Glutamatergic neuron (in vitro differentiated cells): ENCODE measurements around the gene PDPN. TPM values are rescaled to one million over a fixed set of nuclear protein-coding genes. Genes with fewer than 3 reads are reported as not detected.

Source experiments
- DNase-seq: peaks from one replicate; pipeline ENCODE4 v3.0.0; 2022
- H3K27ac Mint-ChIP-seq: one replicate; pipeline ENCODE4 v1.8.0; 2020; ENCODE audit warnings: mild to moderate bottlenecking, mixed read lengths, inconsistent platforms; ENCODE audit not compliant: unreplicated experiment
- H3K27me3 Mint-ChIP-seq: one replicate; pipeline ENCODE4 v1.8.0; 2020; ENCODE audit warnings: mild to moderate bottlenecking, moderate library complexity, mixed read lengths, inconsistent platforms; ENCODE audit not compliant: unreplicated experiment
- H3K36me3 Mint-ChIP-seq: one replicate; pipeline ENCODE4 v1.8.0; 2020; ENCODE audit warnings: mild to moderate bottlenecking, mixed read lengths, inconsistent platforms; ENCODE audit not compliant: unreplicated experiment
- H3K4me1 Mint-ChIP-seq: one replicate; pipeline ENCODE4 v1.8.0; 2020; ENCODE audit warnings: mild to moderate bottlenecking, low read depth, mixed read lengths, inconsistent platforms; ENCODE audit not compliant: unreplicated experiment
- H3K4me3 Mint-ChIP-seq: one replicate; pipeline ENCODE4 v1.8.0; 2020; ENCODE audit warnings: mild to moderate bottlenecking, mixed read lengths, inconsistent platforms; ENCODE audit not compliant: unreplicated experiment
- H3K9me3 Mint-ChIP-seq: one replicate; pipeline ENCODE4 v1.8.0; 2020; ENCODE audit warnings: mild to moderate bottlenecking, moderate library complexity, mixed read lengths, inconsistent platforms; ENCODE audit not compliant: unreplicated experiment
- CTCF ChIP-seq: fragments of 200-600 bp; sonication (generic); IDR thresholded peaks from one replicate; pipeline ENCODE4 v1.5.0; 2021; ENCODE audit not compliant: partially characterized antibody, unreplicated experiment
- total RNA-seq: library from RNA; stranded (reverse); fragmentation: NEBNext Ultra II Directional; extraction: Animal tissue kit (Norgen Biotek cat#: 25700); gene quantifications from one replicate; pipeline ENCODE4 v1.2.1, GENCODE V29; 2021; ENCODE audit not compliant: unreplicated experiment

PDPN gene
- total RNA-seq, 1 donor from 2014 or later, result 4.8 TPM

- Mint-ChIP-seq H3K27ac (no peak overlapping the region), H3K9me3 (peaks cover 1% of the 10 kb centered on the region), H3K4me3 (peak overlapping the region; percentile 86), H3K4me1 (peaks cover 5% of the 10 kb centered on the region), H3K36me3 (no peaks in the 10 kb centered on the region), H3K27me3 (peaks cover 15% of the 10 kb centered on the region)
- TF ChIP-seq CTCF, result no peak
- DNase-seq, result peak; percentile 44
These were observed 547 bp downstream of the PDPN start for GRCh38 chr1:13583966-13584791.

- peaks cover 5% of the 10 kb centered on the region for H3K4me1 Mint-ChIP-seq
These were observed 1.4 kb downstream of the PDPN start for GRCh38 chr1:13584876-13585611.

GRCh38 chr1:13585612-13585991 lies 2.0 kb downstream of the PDPN start:
- TF ChIP-seq CTCF, result no peak
- peaks cover 5% of the 10 kb centered on the region for H3K4me1 Mint-ChIP-seq
- no peaks in the 10 kb centered on the region for H3K36me3 Mint-ChIP-seq
- H3K27ac Mint-ChIP-seq, result peak overlapping the region; percentile 10
- no peak overlapping the region for H3K4me3 Mint-ChIP-seq
- H3K27me3 Mint-ChIP-seq, result peaks cover 15% of the 10 kb centered on the region
- H3K9me3 Mint-ChIP-seq, result peaks cover 1% of the 10 kb centered on the region
- no peak for DNase-seq

More at GRCh38 chr1:13584876-13585611, 1.4 kb downstream of the PDPN start:
- Mint-ChIP-seq H3K27ac (no peak overlapping the region), H3K9me3 (peaks cover 1% of the 10 kb centered on the region), H3K27me3 (peaks cover 15% of the 10 kb centered on the region), H3K36me3 (no peaks in the 10 kb centered on the region), H3K4me3 (peak overlapping the region; percentile 76)
- DNase-seq, result no peak
- TF ChIP-seq CTCF, result no peak

GRCh38 chr1:13586001-13586400 lies 2.4 kb downstream of the PDPN start:
- Mint-ChIP-seq H3K9me3 (peaks cover 1% of the 10 kb centered on the region), H3K4me3 (no peak overlapping the region), H3K27me3 (peaks cover 14% of the 10 kb centered on the region), H3K36me3 (no peaks in the 10 kb centered on the region), H3K27ac (peak overlapping the region; percentile 33), H3K4me1 (peaks cover 5% of the 10 kb centered on the region)
- TF ChIP-seq CTCF, result no peak
- DNase-seq, result no peak
